Activated naive CD4-positive, alpha-beta T cell treated with anti-CD3 and anti-CD28 coated beads, Interleukin-2, amount 50 U/mL, for 72 hours (primary cell): Measurements from ENCODE around the gene ZBTB34. TPM values are rescaled to one million over a fixed set of nuclear protein-coding genes. Genes with fewer than 3 reads are reported as not detected.

Experiments used
- ATAC-seq, 2 donors: fragments of 150-1000 bp; cut with Tn5 transposase; 2 replicates each; pipeline ENCODE4 v1.10.0; 2021; ENCODE audit warnings: mild to moderate bottlenecking in 2 of 2, moderate library complexity in 2 of 2
- DNase-seq, 2 donors: peaks; one replicate each; pipeline ENCODE4 v3.0.0; 2021 to 2022; ENCODE audit warnings: low spot score in 2 of 2
- H3K27ac Mint-ChIP-seq, 2 donors: one replicate each; pipeline ENCODE4 v1.8.0; 2022; ENCODE audit warnings: mild to moderate bottlenecking in 2 of 2, mixed read lengths in 2 of 2
- H3K36me3 Mint-ChIP-seq, 2 donors: one replicate each; pipeline ENCODE4 v1.8.0; 2022; ENCODE audit warnings: mixed read lengths in 2 of 2
- H3K9me3 Mint-ChIP-seq, 2 donors: one replicate each; pipeline ENCODE4 v1.8.0; 2022; ENCODE audit warnings: mixed read lengths in 2 of 2
- total RNA-seq, 2 donors: library from RNA; stranded (reverse); gene quantifications; one replicate each; pipeline ENCODE4 v1.2.3, GENCODE V29; 2022

The ZBTB34 gene
- total RNA-seq, 2 donors from 2014 or later, result 5.2 to 15.9 TPM

- Mint-ChIP-seq H3K9me3 (no peaks in the 10 kb centered on the region), H3K27ac (no peak overlapping the region), H3K36me3 (no peaks in the 10 kb centered on the region)
- no peak for ATAC-seq
- no peak for DNase-seq
These were observed 25.8 kb downstream of the ZBTB34 start for GRCh38 chr9:126886034-126886822.

- DNase-seq, result no peak
These were observed 26.5 kb downstream of the ZBTB34 start for GRCh38 chr9:126886897-126887296.

GRCh38 chr9:126891676-126892075 lies 31.2 kb downstream of the ZBTB34 start:
- Mint-ChIP-seq H3K9me3 (no peaks in the 10 kb centered on the region), H3K27ac (no peak overlapping the region), H3K36me3 (no peaks in the 10 kb centered on the region)
- ATAC-seq, result no peak
- no peak for DNase-seq

More at GRCh38 chr9:126886897-126887296, 26.5 kb downstream of the ZBTB34 start:
- no peaks in the 10 kb centered on the region for H3K9me3 Mint-ChIP-seq
- no peaks in the 10 kb centered on the region for H3K36me3 Mint-ChIP-seq
- H3K27ac Mint-ChIP-seq, result peak overlapping the region in 1 of 2 donors; percentile 77
- ATAC-seq, result no peak

GRCh38 chr9:126893079-126893478 lies 32.6 kb downstream of the ZBTB34 start:
- Mint-ChIP-seq H3K36me3 (no peaks in the 10 kb centered on the region), H3K27ac (no peak overlapping the region), H3K9me3 (no peaks in the 10 kb centered on the region)
- DNase-seq (no peak), ATAC-seq (no peak)

- Mint-ChIP-seq H3K36me3 (no peaks in the 10 kb centered on the region), H3K9me3 (no peaks in the 10 kb centered on the region), H3K27ac (no peak overlapping the region)
- DNase-seq (no peak), ATAC-seq (peak in 1 of 2 donors; percentile 74)
These were observed 33.7 kb downstream of the ZBTB34 start for GRCh38 chr9:126894052-126894603.

GRCh38 chr9:126902210-126902609 lies 41.8 kb downstream of the ZBTB34 start:
- Mint-ChIP-seq H3K27ac (no peak overlapping the region), H3K9me3 (peaks cover 4 to 8% of the 10 kb centered on the region in 2 donors), H3K36me3 (peaks cover 0 to 7% of the 10 kb centered on the region in 2 donors)
- DNase-seq (no peak), ATAC-seq (no peak)

- peaks cover 0 to 7% of the 10 kb centered on the region in 2 donors for H3K36me3 Mint-ChIP-seq
- no peak for ATAC-seq
- H3K9me3 Mint-ChIP-seq, result peaks cover 4 to 8% of the 10 kb centered on the region in 2 donors
These were observed 44.1 kb downstream of the ZBTB34 start for GRCh38 chr9:126904586-126904985.

GRCh38 chr9:126906091-126906490 lies 45.7 kb downstream of the ZBTB34 start:
- DNase-seq (no peak), ATAC-seq (no peak)
- Mint-ChIP-seq H3K27ac (no peak overlapping the region), H3K36me3 (peaks cover 0 to 3% of the 10 kb centered on the region in 2 donors), H3K9me3 (peaks cover 2 to 7% of the 10 kb centered on the region in 2 donors)

More at GRCh38 chr9:126904586-126904985, 44.1 kb downstream of the ZBTB34 start:
- no peak overlapping the region for H3K27ac Mint-ChIP-seq
- no peak for DNase-seq

GRCh38 chr9:126907058-126907457 lies 46.6 kb downstream of the ZBTB34 start:
- DNase-seq (no peak), ATAC-seq (no peak)
- Mint-ChIP-seq H3K27ac (no peak overlapping the region), H3K9me3 (peaks cover 2 to 8% of the 10 kb centered on the region in 2 donors), H3K36me3 (no peaks in the 10 kb centered on the region)

GRCh38 chr9:126914458-126915280 lies 54.2 kb downstream of the ZBTB34 start, which contains the start of gene RALGPS1:
RALGPS1 (plus strand) TSS chr9:126914782; CDS start chr9:126962290, 47,508 bp downstream.
- Mint-ChIP-seq H3K9me3 (peaks cover 5 to 9% of the 10 kb centered on the region in 2 donors), H3K36me3 (no peaks in the 10 kb centered on the region), H3K27ac (no peak within 1 kb of the TSS)
- peak; percentile 86 to 96 for DNase-seq
- ATAC-seq, result peak; percentile 97 to 99

- H3K36me3 Mint-ChIP-seq, result no peaks in the 10 kb centered on the region
- H3K27ac Mint-ChIP-seq, result no peak overlapping the region
- peaks cover 5 to 9% of the 10 kb centered on the region in 2 donors for H3K9me3 Mint-ChIP-seq
- peak; percentile 9 to 56 for DNase-seq
- peak in 1 of 2 donors; percentile 27 for ATAC-seq
These were observed 54.9 kb downstream of the ZBTB34 start for GRCh38 chr9:126915281-126915816.

GRCh38 chr9:126915846-126916543 lies 55.6 kb downstream of the ZBTB34 start:
- no peak for ATAC-seq
- H3K36me3 Mint-ChIP-seq, result no peaks in the 10 kb centered on the region
- H3K27ac Mint-ChIP-seq, result no peak overlapping the region
- DNase-seq, result peak in 1 of 2 donors; percentile 30
- H3K9me3 Mint-ChIP-seq, result peaks cover 5 to 9% of the 10 kb centered on the region in 2 donors

- no peak for DNase-seq
- H3K36me3 Mint-ChIP-seq, result no peaks in the 10 kb centered on the region
- H3K27ac Mint-ChIP-seq, result no peak overlapping the region
- peaks cover 3 to 4% of the 10 kb centered on the region in 2 donors for H3K9me3 Mint-ChIP-seq
- no peak for ATAC-seq
These were observed 56.5 kb downstream of the ZBTB34 start for GRCh38 chr9:126916909-126917308.

GRCh38 chr9:126919193-126919592 lies 58.8 kb downstream of the ZBTB34 start:
- H3K27ac Mint-ChIP-seq, result no peak overlapping the region
- no peak for DNase-seq
- no peak for ATAC-seq
- H3K9me3 Mint-ChIP-seq, result no peaks in the 10 kb centered on the region
- no peaks in the 10 kb centered on the region for H3K36me3 Mint-ChIP-seq

- ATAC-seq, result no peak
- no peaks in the 10 kb centered on the region for H3K9me3 Mint-ChIP-seq
These were observed 65.4 kb downstream of the ZBTB34 start for GRCh38 chr9:126925876-126926275.

GRCh38 chr9:126926364-126926763 lies 65.9 kb downstream of the ZBTB34 start:
- no peak for ATAC-seq
- no peak for DNase-seq
- no peak overlapping the region for H3K27ac Mint-ChIP-seq

More at GRCh38 chr9:126925876-126926275, 65.4 kb downstream of the ZBTB34 start:
- H3K36me3 Mint-ChIP-seq, result no peaks in the 10 kb centered on the region
- no peak for DNase-seq
- no peak overlapping the region for H3K27ac Mint-ChIP-seq

More at GRCh38 chr9:126926364-126926763, 65.9 kb downstream of the ZBTB34 start:
- Mint-ChIP-seq H3K36me3 (no peaks in the 10 kb centered on the region), H3K9me3 (no peaks in the 10 kb centered on the region)
